Epithelial cell of proximal tubule (primary cell): ENCODE measurements around the gene MAD2L2. TPM values are rescaled to one million over a fixed set of nuclear protein-coding genes. Genes with fewer than 3 reads are reported as not detected.

ENCODE experiments used
- DNase-seq: peaks from one replicate; pipeline ENCODE4 v3.0.0-alpha.2; 2011; ENCODE audit warnings: low read depth
- H3K4me3 ChIP-seq: 2 replicates; pipeline ENCODE4 v1.5.1; 2011; ENCODE audit warnings: low read depth, mild to moderate bottlenecking, low read length
- total RNA-seq: library from RNA; depleted of rRNA; stranded (reverse); fragments of >200 nt; gene quantifications from 2 replicates; pipeline ENCODE4 v1.2.3, GENCODE V29; 2015
- TF ChIP-seq, protein P1 (sequence below): conservative IDR thresholded peaks from 2 replicates; pipeline ENCODE4 v1.5.1; 2012; ENCODE audit warnings: low read depth, mild to moderate bottlenecking, low read length

Gene MAD2L2
- total RNA-seq, 1 donor from 2014 or later = 127 TPM

DNA sequence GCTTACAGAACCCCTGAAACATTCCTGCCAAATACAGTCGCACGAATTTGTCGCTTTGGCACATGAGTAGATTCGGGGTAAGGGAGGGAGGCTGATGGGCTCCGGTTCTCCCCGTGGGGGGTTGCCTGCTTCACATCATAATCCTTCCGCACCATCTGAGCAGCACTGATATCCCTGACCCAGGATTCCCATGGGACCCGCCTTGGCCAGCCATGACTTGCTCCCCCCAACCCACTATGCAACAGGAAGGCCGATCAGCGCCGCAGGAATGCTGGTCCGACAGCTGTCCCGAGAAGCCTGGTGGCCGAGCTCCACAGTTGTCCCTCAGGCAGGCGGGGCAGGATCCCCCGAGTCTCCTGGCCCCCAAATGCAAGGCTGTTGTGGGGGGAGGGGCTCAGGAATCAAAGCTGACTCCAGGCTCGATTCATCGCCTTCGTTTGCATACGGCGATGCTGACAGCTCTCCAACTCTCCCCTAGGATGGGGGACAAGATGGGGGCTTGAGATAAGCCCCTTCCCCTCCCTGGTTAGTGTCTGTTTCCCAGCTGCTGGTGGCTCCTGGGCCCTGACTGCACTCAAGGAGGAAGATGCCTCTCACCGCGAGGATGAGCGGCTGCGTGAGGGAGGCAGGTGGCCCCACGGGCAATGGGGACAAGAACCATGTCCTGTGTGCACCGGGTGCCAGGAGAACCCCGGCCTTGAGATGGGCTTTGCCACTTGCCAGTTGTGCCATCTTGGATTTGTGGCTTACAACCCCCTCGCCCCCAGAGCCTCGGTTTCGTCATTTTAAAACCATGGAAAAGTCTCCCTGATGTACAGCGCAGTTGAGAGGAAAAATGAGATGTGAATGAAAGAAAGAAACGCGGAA, 19.9 kb upstream of the MAD2L2 start:
- DNase-seq = no peak
- TF ChIP-seq, protein P1, sequence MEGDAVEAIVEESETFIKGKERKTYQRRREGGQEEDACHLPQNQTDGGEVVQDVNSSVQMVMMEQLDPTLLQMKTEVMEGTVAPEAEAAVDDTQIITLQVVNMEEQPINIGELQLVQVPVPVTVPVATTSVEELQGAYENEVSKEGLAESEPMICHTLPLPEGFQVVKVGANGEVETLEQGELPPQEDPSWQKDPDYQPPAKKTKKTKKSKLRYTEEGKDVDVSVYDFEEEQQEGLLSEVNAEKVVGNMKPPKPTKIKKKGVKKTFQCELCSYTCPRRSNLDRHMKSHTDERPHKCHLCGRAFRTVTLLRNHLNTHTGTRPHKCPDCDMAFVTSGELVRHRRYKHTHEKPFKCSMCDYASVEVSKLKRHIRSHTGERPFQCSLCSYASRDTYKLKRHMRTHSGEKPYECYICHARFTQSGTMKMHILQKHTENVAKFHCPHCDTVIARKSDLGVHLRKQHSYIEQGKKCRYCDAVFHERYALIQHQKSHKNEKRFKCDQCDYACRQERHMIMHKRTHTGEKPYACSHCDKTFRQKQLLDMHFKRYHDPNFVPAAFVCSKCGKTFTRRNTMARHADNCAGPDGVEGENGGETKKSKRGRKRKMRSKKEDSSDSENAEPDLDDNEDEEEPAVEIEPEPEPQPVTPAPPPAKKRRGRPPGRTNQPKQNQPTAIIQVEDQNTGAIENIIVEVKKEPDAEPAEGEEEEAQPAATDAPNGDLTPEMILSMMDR = no peak
- H3K4me3 ChIP-seq = no peak overlapping the region

DNA sequence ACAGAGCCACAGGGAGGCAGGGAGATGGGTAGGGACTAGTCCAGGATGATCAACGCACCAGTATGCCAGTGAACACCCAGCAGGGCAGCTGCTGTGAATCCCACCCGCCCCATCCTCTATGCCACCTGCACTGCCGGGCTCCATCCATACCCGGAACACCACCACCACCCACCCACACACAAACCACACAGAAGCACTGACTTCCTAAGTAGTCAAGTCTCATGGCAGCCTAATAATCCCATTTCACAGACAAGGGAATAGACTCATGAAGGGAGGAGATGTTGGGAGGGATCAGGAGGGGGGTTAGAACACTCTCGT, 16.9 kb upstream of the MAD2L2 start:
- no peak for DNase-seq
- TF ChIP-seq, protein P1 = no peak
- no peak overlapping the region for H3K4me3 ChIP-seq

DNA sequence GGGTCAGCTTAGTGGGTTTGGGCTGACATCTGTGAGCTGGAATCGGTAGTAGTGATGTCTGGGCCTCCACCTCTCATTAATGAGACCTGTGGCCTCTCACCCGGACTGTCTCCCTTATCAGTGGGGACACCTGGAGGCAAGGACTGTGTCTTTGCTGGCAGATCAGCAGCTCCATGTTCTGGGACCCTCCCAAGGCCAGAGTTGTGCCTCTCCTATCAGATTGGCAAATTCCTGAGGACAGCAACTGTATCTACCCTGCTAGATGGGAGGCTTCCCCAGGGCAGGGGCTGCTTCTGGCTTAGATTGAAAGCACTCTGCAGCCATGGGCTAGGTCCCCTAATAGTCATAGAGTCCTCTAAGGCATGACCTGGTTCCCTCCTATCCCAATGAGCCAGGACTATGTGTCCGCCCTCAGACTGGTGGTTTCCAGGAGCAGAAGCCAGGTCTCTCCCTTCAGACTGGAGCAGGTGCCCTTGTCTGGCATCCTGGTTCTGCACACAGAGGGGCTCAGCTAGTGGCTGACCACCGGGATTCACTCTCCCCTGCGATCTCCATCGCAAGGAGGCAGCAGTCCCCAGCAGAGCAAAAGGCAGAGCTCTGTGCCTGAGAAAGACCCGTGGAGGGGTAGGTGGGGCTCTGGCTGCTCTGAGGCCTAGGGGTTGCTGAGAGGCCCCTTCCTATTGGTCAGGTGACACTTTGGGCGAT, 16.4 kb upstream of the MAD2L2 start:
- TF ChIP-seq, protein P1 = no peak
- DNase-seq = no peak

DNA sequence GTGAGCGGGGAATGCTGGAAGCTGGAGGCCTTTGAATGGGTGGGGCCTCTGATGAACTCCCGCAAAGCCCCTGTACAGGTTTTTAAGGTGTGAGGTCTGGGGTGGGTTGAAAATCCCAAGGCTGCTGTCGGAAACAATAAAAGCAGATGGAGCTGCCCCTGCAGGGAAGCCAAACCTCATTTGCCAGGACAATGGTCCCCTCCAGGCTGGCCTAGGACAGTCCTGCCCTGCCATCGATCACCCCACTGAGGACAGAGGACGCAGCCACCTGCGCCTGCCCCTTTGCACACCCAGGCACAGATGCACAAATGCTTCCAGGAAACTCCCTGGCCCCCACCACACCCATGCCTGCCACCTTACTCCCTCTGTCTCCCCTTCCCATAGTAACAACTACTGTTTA, 14.9 kb upstream of the MAD2L2 start:
- TF ChIP-seq, protein P1 = no peak
- DNase-seq = no peak
- H3K4me3 ChIP-seq = no peak overlapping the region

More for the DNA sequence above, 16.4 kb upstream of the MAD2L2 start:
- no peak overlapping the region for H3K4me3 ChIP-seq

DNA sequence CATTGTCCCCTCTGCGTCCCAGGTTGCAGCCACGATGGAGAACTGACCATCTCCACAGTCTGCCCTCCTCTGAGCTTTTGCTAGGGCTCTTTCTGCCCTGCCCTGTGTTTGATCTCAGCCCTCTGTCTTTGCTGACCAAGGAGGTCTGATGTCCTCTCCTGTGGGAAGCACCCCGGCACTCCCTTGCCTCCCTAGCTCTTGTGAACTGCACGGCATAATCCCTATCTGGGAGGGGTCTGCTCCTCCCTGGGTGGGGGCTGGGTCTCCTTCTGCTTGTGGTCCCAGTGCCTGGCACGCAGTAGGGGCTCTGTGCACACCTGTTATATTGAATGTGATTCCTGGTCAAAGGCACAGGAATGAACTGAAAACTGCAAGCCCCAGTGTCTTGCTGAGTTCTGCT, 13.0 kb upstream of the MAD2L2 start:
- no peak for DNase-seq
- no peak overlapping the region for H3K4me3 ChIP-seq
- TF ChIP-seq, protein P1 = no peak

DNA sequence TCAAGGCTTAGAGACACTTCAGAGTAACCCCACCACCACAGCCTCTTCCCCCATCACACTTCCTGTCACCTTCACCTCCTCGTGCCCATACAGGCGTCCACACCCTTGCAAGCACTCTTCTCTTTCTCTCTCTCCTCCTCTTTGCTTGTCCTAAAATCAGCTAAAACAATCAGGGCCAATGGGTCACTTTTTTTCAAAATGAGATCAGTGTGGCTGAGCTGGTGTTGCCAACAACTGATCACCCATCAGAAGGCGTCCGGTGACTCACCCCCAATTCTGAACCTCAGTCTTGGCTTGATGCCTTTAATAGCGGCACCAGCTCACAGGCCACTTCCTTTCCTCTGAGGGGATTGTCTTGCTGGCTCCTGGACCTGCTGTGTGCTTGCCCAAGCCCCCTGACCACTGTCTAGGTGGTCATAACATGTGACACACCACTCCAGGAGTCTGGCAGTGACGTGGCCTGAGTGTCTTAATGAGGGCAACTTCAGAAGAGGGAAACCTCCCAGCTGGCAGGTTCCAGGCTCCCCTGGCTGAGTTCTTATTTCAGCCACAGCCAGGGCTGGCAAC, 12.2 kb upstream of the MAD2L2 start:
- TF ChIP-seq, protein P1 = no peak
- peak; percentile 26 for DNase-seq
- no peak overlapping the region for H3K4me3 ChIP-seq
